Endothelial cell of umbilical vein (primary cell): Measurements from ENCODE around the gene SYTL1. TPM values are rescaled to one million over a fixed set of nuclear protein-coding genes. Genes with fewer than 3 reads are reported as not detected.

ENCODE experiments used
- BruUV-seq: library from RNA; stranded (reverse); fragments of 400-500 nt; replicated peaks from 2 replicates; lab custom pipeline; 2021; lab: Mats Ljungman, UMichigan
- CTCF ChIA-PET: fragments of 300-600, 350-600 bp; sonication (Branson Sonifier 250); formaldehyde crosslinking; loops from one replicate; lab custom pipeline; 2021; ENCODE audit warnings: antibody characterized with exemption, inconsistent platforms; lab: Charles Lee
- POLR2A ChIA-PET: fragments of 300-600, 350-600 bp; sonication (Branson Sonifier 250); formaldehyde crosslinking; loops from one replicate; lab custom pipeline; 2021; ENCODE audit warnings: antibody characterized with exemption, inconsistent platforms; lab: Charles Lee
- DNase-seq: peaks from one replicate; pipeline ENCODE4 v3.0.0-alpha.2; 2011; ENCODE audit warnings: low read depth, low spot score
- FAIRE-seq: peaks from 2 replicates; lab custom pipeline; 2011; peaks lifted over from hg19 to GRCh38; lab: Jason Lieb, UNC
- H2AFZ ChIP-seq: 2 replicates; pipeline ENCODE4 v1.6.0; 2012; ENCODE audit warnings: low read depth, low read length, control low read depth, inconsistent platforms
- H3K27ac ChIP-seq: 2 replicates; pipeline ENCODE4 v1.5.1; 2011; ENCODE audit warnings: low read depth, mild to moderate bottlenecking, control low read depth, low read length, moderate library complexity; ENCODE audit not compliant: insufficient read depth
- H3K27me3 ChIP-seq, 2 experiments: 2 replicates each; pipeline versions ENCODE4 v1.6.0 to v1.6.1; 2011; ENCODE audit warnings: low read length in 2 of 2, mixed read lengths in 1 of 2; ENCODE audit not compliant: control insufficient read depth in 2 of 2, insufficient read depth in 2 of 2
- H3K36me3 ChIP-seq, 2 experiments: 2 replicates in 1 of 2; 3 replicates in 1 of 2; pipeline ENCODE4 v1.5.1; 2011; ENCODE audit warnings: low read length in 2 of 2, mild to moderate bottlenecking in 1 of 2, moderate library complexity in 1 of 2; ENCODE audit not compliant: control insufficient read depth in 2 of 2, insufficient read depth in 2 of 2; ENCODE audit errors: extremely low read depth in 1 of 2
- H3K4me1 ChIP-seq: 3 replicates; pipeline ENCODE4 v1.5.1; 2011; ENCODE audit warnings: mild to moderate bottlenecking, low read length; ENCODE audit not compliant: control insufficient read depth, insufficient read depth; ENCODE audit errors: extremely low read depth
- H3K4me2 ChIP-seq: 2 replicates; pipeline ENCODE4 v1.6.1; 2011; ENCODE audit warnings: low read length, control low read depth, mixed read lengths; ENCODE audit not compliant: insufficient read depth
- H3K4me3 ChIP-seq, 3 experiments: fragments of 200-600 bp in 1 of 3; sonication (generic), shearing (Covaris generic) in 1 of 3; replicated peaks in 1 of 3; 2 replicates each; pipeline ENCODE4 v1.5.1; 2011 to 2016; ENCODE audit warnings: control low read depth in 3 of 3, low read length in 3 of 3, mild to moderate bottlenecking in 2 of 3, inconsistent platforms in 1 of 3, low read depth in 1 of 3, moderate library complexity in 1 of 3; ENCODE audit not compliant: insufficient read depth in 1 of 3
- H3K79me2 ChIP-seq: 2 replicates; pipeline ENCODE4 v1.6.0; 2012; ENCODE audit warnings: low read length, inconsistent platforms; ENCODE audit not compliant: control insufficient read depth, insufficient read depth
- H3K9ac ChIP-seq: replicated peaks from 2 replicates; pipeline ENCODE3; 2011; ENCODE audit warnings: low read length, control low read depth; ENCODE audit not compliant: insufficient read depth; ENCODE audit errors: extremely low read depth
- H3K9me1 ChIP-seq: replicated peaks from 3 replicates; pipeline ENCODE4 v1.6.0; 2011; ENCODE audit warnings: mild to moderate bottlenecking, low read length; ENCODE audit not compliant: control insufficient read depth, insufficient read depth; ENCODE audit errors: extremely low read depth
- H3K9me3 ChIP-seq: replicated peaks from 2 replicates; pipeline ENCODE4 v1.5.1; 2012; ENCODE audit warnings: low read length, inconsistent platforms; ENCODE audit not compliant: control insufficient read depth, insufficient read depth
- H4K20me1 ChIP-seq: replicated peaks from 2 replicates; pipeline ENCODE3; 2011; ENCODE audit warnings: mild to moderate bottlenecking, low read length; ENCODE audit not compliant: control insufficient read depth, insufficient read depth; ENCODE audit errors: extremely low read depth
- EZH2 ChIP-seq: IDR thresholded peaks from 2 replicates; pipeline ENCODE4 v1.6.1; 2012; ENCODE audit warnings: borderline replicate concordance, low read depth, mild to moderate bottlenecking, moderate library complexity, low read length, inconsistent platforms; ENCODE audit not compliant: severe bottlenecking
- FOS ChIP-seq: IDR thresholded peaks from 2 replicates; pipeline ENCODE4 v1.6.1; 2011; ENCODE audit warnings: mild to moderate bottlenecking, low read length, moderate library complexity, borderline replicate concordance; ENCODE audit not compliant: insufficient read depth
- JUN ChIP-seq: IDR thresholded peaks from 2 replicates; pipeline ENCODE4 v1.6.1; 2011; ENCODE audit warnings: borderline replicate concordance, low read depth; ENCODE audit not compliant: insufficient read length, insufficient read depth
- MYC ChIP-seq: IDR thresholded peaks from one replicate; pipeline ENCODE4 v1.6.1; 2011; ENCODE audit warnings: mild to moderate bottlenecking, low read depth, low read length
- POLR2A ChIP-seq: IDR thresholded peaks from 2 replicates; pipeline ENCODE4 v1.6.1; 2012; ENCODE audit warnings: low read depth, mild to moderate bottlenecking, control low read depth, low read length
- POLR2AphosphoS5 ChIP-seq: IDR thresholded peaks from 2 replicates; pipeline ENCODE4 v1.6.1; 2012; ENCODE audit warnings: low read depth, mild to moderate bottlenecking, control low read depth, low read length, moderate library complexity; ENCODE audit not compliant: insufficient read depth
- dilution Hi-C: fragments of 300-500 bp; cut with MboI; formaldehyde crosslinking; loops from one replicate; pipeline ENCODE4 v1.15.0; 2019; ENCODE audit warnings: low sequenced_read_pairs; ENCODE audit not compliant: extremely low pct_ligation_motif_present
- intact Hi-C: fragments of 100-400 bp; cut with micrococcal nuclease; formaldehyde crosslinking; loops from one replicate; pipeline ENCODE4 v1.10.0; 2022
- polyA plus RNA-seq, 4 experiments: library from polyadenylated mRNA; depleted of rRNA in 3 of 4; stranded (reverse) in 3 of 4; unstranded in 1 of 4; fragments of >200 nt; gene quantifications; 2 replicates each; pipeline versions ENCODE4 v1.2.1 to v1.2.3, GENCODE V29; 2011 to 2012; ENCODE audit warnings: missing spikeins in 1 of 4
- total RNA-seq: library from RNA; stranded (reverse); gene quantifications from 2 replicates; pipeline ENCODE4 v1.2.3, GENCODE V29; 2021
- TF ChIP-seq, protein P1 (sequence below), 2 donors: IDR thresholded peaks; 1 replicate in 1 of 2; 2 replicates in 1 of 2; pipeline ENCODE4 v1.5.1; 2011; ENCODE audit warnings: low read length in 2 of 2, mild to moderate bottlenecking in 2 of 2, moderate library complexity in 2 of 2, control low read depth in 1 of 2, inconsistent platforms in 1 of 2, low read depth in 1 of 2; ENCODE audit not compliant: insufficient read depth in 1 of 2; ENCODE audit errors: extremely low read depth in 1 of 2
- TF ChIP-seq, protein P2 (sequence below): IDR thresholded peaks from 2 replicates; pipeline ENCODE4 v1.6.1; 2011; ENCODE audit not compliant: insufficient read depth, insufficient read length

SYTL1 gene
- total and polyA plus RNA-seq, 2 donors (not counting 3 experiments of a cell fraction or from before 2014, with no cell fraction given): 0.04 TPM; not detected in 1

DNA sequence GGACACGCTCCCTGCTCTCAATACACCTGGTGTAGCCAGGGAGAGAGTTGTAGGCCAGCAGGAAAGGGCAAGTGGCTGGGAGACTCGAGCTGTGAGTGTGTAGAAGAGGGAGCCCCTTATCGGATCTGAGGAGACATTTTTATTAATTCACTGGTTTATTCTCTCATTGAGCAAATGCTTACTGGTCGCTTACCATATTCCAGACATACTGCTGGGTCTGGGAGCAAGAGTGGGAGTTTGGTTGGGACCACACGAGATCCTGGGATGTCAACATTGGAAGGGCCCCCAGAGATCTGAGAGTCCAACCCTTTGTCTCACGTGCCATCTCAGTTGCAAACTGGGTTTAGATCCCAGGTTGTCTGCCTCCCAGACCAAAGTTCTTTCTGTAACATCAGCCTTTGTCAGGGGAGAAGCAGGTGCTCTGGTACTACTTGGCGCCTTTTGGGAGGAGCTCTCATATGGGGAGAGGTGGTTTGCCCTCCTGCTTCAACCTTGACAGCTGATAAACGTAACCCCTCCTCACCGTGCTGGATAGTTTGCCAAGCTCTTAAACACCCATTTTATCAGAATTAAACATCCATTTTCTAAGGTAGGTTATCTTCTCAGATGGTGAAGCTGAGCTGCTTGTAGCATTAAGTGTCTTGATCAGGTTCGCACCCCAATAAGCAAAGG is 19.1 kb upstream of the SYTL1 start:
- H3K9me3 ChIP-seq: no peaks in the 10 kb centered on the region
- peak overlapping the region; percentile 90 for H3K4me2 ChIP-seq
- DNase-seq (no peak), FAIRE-seq (peak; percentile 55)
- TSS peak; percentile 63 for BruUV-seq
- no peaks in the 10 kb centered on the region for H3K27me3 ChIP-seq
- H3K27ac ChIP-seq: peak overlapping the region; percentile 77
- intact Hi-C loops (loop anchor here (1.0 to 5.0 kb wide), 6 partner anchors 10 to 277 kb away; partner anchors contain the start of genes GPR3 and WASF2), dilution Hi-C loops (no loop called here)
- no peaks in the 10 kb centered on the region for H4K20me1 ChIP-seq
- H3K79me2 ChIP-seq: peaks cover 51% of the 10 kb centered on the region
- H3K36me3 ChIP-seq: peaks cover 3 to 7% of the 10 kb centered on the region in 2 experiments
- peak overlapping the region; percentile 47 to 82 (median 68) for H3K4me3 ChIP-seq
- TF ChIP-seq MYC: no peak
- no peak for TF ChIP-seq EZH2
- no peak for TF ChIP-seq POLR2A
- TF ChIP-seq JUN: no peak
- TF ChIP-seq, protein P1, sequence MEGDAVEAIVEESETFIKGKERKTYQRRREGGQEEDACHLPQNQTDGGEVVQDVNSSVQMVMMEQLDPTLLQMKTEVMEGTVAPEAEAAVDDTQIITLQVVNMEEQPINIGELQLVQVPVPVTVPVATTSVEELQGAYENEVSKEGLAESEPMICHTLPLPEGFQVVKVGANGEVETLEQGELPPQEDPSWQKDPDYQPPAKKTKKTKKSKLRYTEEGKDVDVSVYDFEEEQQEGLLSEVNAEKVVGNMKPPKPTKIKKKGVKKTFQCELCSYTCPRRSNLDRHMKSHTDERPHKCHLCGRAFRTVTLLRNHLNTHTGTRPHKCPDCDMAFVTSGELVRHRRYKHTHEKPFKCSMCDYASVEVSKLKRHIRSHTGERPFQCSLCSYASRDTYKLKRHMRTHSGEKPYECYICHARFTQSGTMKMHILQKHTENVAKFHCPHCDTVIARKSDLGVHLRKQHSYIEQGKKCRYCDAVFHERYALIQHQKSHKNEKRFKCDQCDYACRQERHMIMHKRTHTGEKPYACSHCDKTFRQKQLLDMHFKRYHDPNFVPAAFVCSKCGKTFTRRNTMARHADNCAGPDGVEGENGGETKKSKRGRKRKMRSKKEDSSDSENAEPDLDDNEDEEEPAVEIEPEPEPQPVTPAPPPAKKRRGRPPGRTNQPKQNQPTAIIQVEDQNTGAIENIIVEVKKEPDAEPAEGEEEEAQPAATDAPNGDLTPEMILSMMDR (IDR thresholded peaks at IDR 0.05; ENCODE audit: extremely low read depth in 1 of 2, insufficient read depth in 1 of 2, low read depth in 1 of 2, low read length in 2 of 2): no peak
- TF ChIP-seq POLR2AphosphoS5: no peak
- no peak for TF ChIP-seq FOS
- TF ChIP-seq, protein P2, sequence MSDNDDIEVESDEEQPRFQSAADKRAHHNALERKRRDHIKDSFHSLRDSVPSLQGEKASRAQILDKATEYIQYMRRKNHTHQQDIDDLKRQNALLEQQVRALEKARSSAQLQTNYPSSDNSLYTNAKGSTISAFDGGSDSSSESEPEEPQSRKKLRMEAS: no peak
- peak overlapping the region; percentile 92 for H3K9ac ChIP-seq
- peak overlapping the region; percentile 57 for H2AFZ ChIP-seq
- ChIA-PET CTCF (interaction anchor here (0.6 to 1.6 kb wide), 8 partner anchors 10 to 283 kb away, joined by 3 to 20 read pairs (median 3); partner anchors contain the start of gene MAP3K6), POLR2A (no interaction called here)
- peaks cover 11% of the 10 kb centered on the region for H3K4me1 ChIP-seq
- H3K9me1 ChIP-seq: no peaks in the 10 kb centered on the region
